Smooth muscle cell (in vitro differentiated cells): ENCODE data around the gene TPI1. TPM values are rescaled to one million over a fixed set of nuclear protein-coding genes. Genes with fewer than 3 reads are reported as not detected.

Source experiments
- DNase-seq: peaks from one replicate; lab custom pipeline; 2025; ENCODE audit not compliant: unreplicated experiment; lab: John Stamatoyannopoulos, UW
- H2AFZ ChIP-seq: fragments of 200-600 bp; sonication (generic); 2 replicates; pipeline ENCODE4 v1.6.0; 2016; ENCODE audit warnings: antibody characterized with exemption, low read depth, mild to moderate bottlenecking
- H3F3A ChIP-seq: fragments of 200-600 bp; sonication (generic); 2 replicates; pipeline ENCODE4 v1.6.0; 2017; ENCODE audit warnings: antibody characterized with exemption, low read depth
- H3K27ac ChIP-seq: fragments of 200-600 bp; sonication (generic); 2 replicates; pipeline ENCODE4 v1.5.1; 2016; ENCODE audit warnings: low read depth, mild to moderate bottlenecking
- H3K27me3 ChIP-seq: fragments of 200-600 bp; sonication (generic); 2 replicates; pipeline ENCODE4 v1.6.1; 2016; ENCODE audit warnings: low read depth, mild to moderate bottlenecking
- H3K36me3 ChIP-seq: fragments of 200-600 bp; sonication (generic); 2 replicates; pipeline ENCODE4 v1.5.1; 2016; ENCODE audit warnings: low read depth
- H3K4me1 ChIP-seq: fragments of 200-600 bp; sonication (generic); 2 replicates; pipeline ENCODE4 v1.5.1; 2016; ENCODE audit warnings: low read depth
- H3K4me2 ChIP-seq: fragments of 200-600 bp; sonication (generic); 2 replicates; pipeline ENCODE4 v1.6.0; 2016; ENCODE audit warnings: mild to moderate bottlenecking
- H3K4me3 ChIP-seq: fragments of 200-600 bp; sonication (generic); 2 replicates; pipeline ENCODE4 v1.5.1; 2016; ENCODE audit warnings: mild to moderate bottlenecking
- H3K79me2 ChIP-seq: fragments of 200-600 bp; sonication (generic); 2 replicates; pipeline ENCODE4 v1.6.0; 2016; ENCODE audit warnings: low read depth, mild to moderate bottlenecking
- H3K9ac ChIP-seq: fragments of 200-600 bp; sonication (generic); 2 replicates; pipeline ENCODE4 v1.6.0; 2016; ENCODE audit warnings: low read depth
- H3K9me3 ChIP-seq: fragments of 200-600 bp; sonication (generic); replicated peaks from 2 replicates; pipeline ENCODE4 v1.5.1; 2016; ENCODE audit warnings: low read depth
- H4K20me1 ChIP-seq: fragments of 200-600 bp; sonication (generic); 2 replicates; pipeline ENCODE4 v1.6.0; 2016; ENCODE audit warnings: low read depth
- CTCF ChIP-seq: fragments of 200-600 bp; sonication (generic); IDR thresholded peaks from 2 replicates; pipeline ENCODE4 v1.5.1; 2017; ENCODE audit warnings: borderline replicate concordance, mild to moderate bottlenecking, antibody characterized with exemption; ENCODE audit not compliant: insufficient read depth, poor library complexity, severe bottlenecking
- WGBS: methylation state at CpG from one replicate; pipeline ENCODE4 v1.1.7; 2016; ENCODE audit warnings: low lambda C conversion rate; 5-methylcytosine and 5-hydroxymethylcytosine counted together
- polyA plus RNA-seq: library from polyadenylated mRNA; unstranded; fragments of >200 nt; fragmentation: Nextera tagmentation; extraction: Ambion mirVana; gene quantifications from 2 replicates; pipeline ENCODE4 v1.2.1, GENCODE V29; 2016
- total RNA-seq: library from RNA; depleted of rRNA; stranded (reverse); fragments of >200 nt; gene quantifications from 2 replicates; pipeline ENCODE4 v1.2.3, GENCODE V29; 2014

TPI1 gene
- total and polyA plus RNA-seq, 2 experiments from 2014 or later = 1,199 to 2,097 TPM

GRCh38 chr12:6830286-6830890, 36.9 kb upstream of the TPI1 start:
- Histone ChIP-seq H3K27ac (no peak overlapping the region), H3K4me1 (peaks cover 11% of the 10 kb centered on the region), H3K4me2 (no peak overlapping the region), H3K9ac (no peak overlapping the region), H3F3A (no peaks in the 10 kb centered on the region), H2AFZ (no peak overlapping the region), H3K9me3 (no peaks in the 10 kb centered on the region), H4K20me1 (peaks cover 13% of the 10 kb centered on the region), H3K79me2 (peaks cover 10% of the 10 kb centered on the region), H3K27me3 (no peaks in the 10 kb centered on the region), H3K4me3 (no peak overlapping the region), H3K36me3 (no peaks in the 10 kb centered on the region)
- TF ChIP-seq CTCF = no peak
- 92% methylated on average over 11 of the region's 11 CpGs for WGBS
- no peak for DNase-seq

DNA sequence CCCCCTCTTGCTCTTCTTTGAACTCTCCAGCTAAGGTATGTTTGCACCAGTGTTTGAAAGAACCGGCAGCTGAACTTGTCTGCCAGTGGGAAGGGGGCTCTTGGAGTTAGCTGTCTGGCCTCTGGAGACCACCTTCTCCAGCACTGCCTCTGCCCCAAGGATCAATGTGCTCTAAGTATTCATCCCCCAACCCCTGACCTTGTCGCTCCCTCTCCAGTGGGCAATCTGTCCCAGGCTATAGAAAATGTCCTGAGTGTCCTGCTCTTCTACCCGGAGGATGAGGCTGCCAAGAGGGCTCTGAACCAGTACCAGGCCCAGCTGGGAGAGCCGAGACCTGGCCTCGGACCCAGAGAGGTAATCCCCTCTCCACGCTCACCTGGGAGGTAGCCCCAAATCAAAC, 36.3 kb upstream of the TPI1 start:
- DNase-seq = no peak
- no peak for TF ChIP-seq CTCF
- Histone ChIP-seq H3K27me3 (no peaks in the 10 kb centered on the region), H4K20me1 (peaks cover 13% of the 10 kb centered on the region), H3K4me2 (no peak overlapping the region), H2AFZ (no peak overlapping the region), H3K9me3 (no peaks in the 10 kb centered on the region), H3K9ac (no peak overlapping the region), H3K36me3 (no peaks in the 10 kb centered on the region), H3K4me1 (peaks cover 11% of the 10 kb centered on the region), H3K27ac (no peak overlapping the region), H3K79me2 (peaks cover 10% of the 10 kb centered on the region), H3F3A (no peaks in the 10 kb centered on the region), H3K4me3 (no peak overlapping the region)
- 93% methylated on average over 6 of the region's 6 CpGs for WGBS

DNA sequence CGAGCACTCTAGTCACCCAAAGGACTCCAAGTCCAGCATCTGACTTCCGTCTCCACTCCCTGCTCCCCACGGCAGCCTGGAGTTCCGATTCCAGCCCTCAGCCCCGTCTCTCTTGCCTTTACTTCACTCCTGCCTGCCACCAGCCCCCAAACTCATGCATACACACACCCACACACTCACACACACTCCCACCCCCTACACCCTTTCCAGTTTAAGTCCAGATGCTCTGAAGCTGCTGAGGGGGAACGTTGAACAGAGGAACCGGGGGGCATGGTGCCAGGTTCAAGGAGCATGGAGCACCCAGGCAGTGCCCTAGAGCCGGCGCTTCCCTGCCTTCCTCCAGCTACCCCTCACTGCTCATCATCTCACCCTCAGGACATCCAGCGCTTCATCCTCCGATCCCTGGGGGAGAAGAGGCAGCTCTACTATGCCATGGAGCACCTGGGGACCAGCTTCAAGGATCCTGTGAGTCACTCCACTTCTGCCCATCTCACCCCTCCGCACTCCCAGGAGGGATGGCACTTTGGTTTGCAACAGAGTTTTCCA, 35.8 kb upstream of the TPI1 start:
- no peak overlapping the region for H2AFZ ChIP-seq
- WGBS = 98% methylated on average over 12 of the region's 12 CpGs
- peaks cover 11% of the 10 kb centered on the region for H3K4me1 ChIP-seq
- H3K9ac ChIP-seq = no peak overlapping the region
- H3K27ac ChIP-seq = no peak overlapping the region
- H4K20me1 ChIP-seq = peaks cover 13% of the 10 kb centered on the region
- H3F3A ChIP-seq = no peaks in the 10 kb centered on the region
- no peak overlapping the region for H3K4me3 ChIP-seq
- H3K9me3 ChIP-seq = no peaks in the 10 kb centered on the region
- TF ChIP-seq CTCF = no peak
- H3K4me2 ChIP-seq = no peak overlapping the region
- H3K27me3 ChIP-seq = no peaks in the 10 kb centered on the region
- no peaks in the 10 kb centered on the region for H3K36me3 ChIP-seq
- peaks cover 10% of the 10 kb centered on the region for H3K79me2 ChIP-seq
- no peak for DNase-seq

- peaks cover 10% of the 10 kb centered on the region for H3K79me2 ChIP-seq
- no peaks in the 10 kb centered on the region for H3K27me3 ChIP-seq
- H3K9me3 ChIP-seq = no peaks in the 10 kb centered on the region
- H3K36me3 ChIP-seq = no peaks in the 10 kb centered on the region
- no peak for DNase-seq
- H4K20me1 ChIP-seq = peaks cover 10% of the 10 kb centered on the region
- H3K9ac ChIP-seq = no peak overlapping the region
- H2AFZ ChIP-seq = no peak overlapping the region
- no peak overlapping the region for H3K4me2 ChIP-seq
- TF ChIP-seq CTCF = no peak
- 100% methylated on average over 4 of the region's 4 CpGs for WGBS
- H3K4me3 ChIP-seq = no peak overlapping the region
- no peaks in the 10 kb centered on the region for H3F3A ChIP-seq
- no peak overlapping the region for H3K27ac ChIP-seq
- peaks cover 10% of the 10 kb centered on the region for H3K4me1 ChIP-seq
Measured at GRCh38 chr12:6832125-6832524, 35.2 kb upstream of the TPI1 start.
